Gastroesophageal sphincter (tissue), 2 donors: ENCODE measurements around the gene ILK.

Source experiments
- EP300 ChIP-seq: sonication (generic); formaldehyde crosslinking; IDR thresholded peaks from one replicate; pipeline ENCODE4 v1.6.1; 2017; ENCODE audit warnings: antibody characterized with exemption, mild to moderate bottlenecking
- POLR2A ChIP-seq, 2 donors: fragments of 450-650 bp; IDR thresholded peaks; one replicate each; pipeline ENCODE4 v1.6.1; 2017; ENCODE audit warnings: antibody characterized with exemption in 2 of 2, mild to moderate bottlenecking in 2 of 2, moderate library complexity in 1 of 2

GRCh38 chr11:6640985-6641701, 37.6 kb downstream of the ILK start:
- TF ChIP-seq POLR2A (IDR thresholded peaks at IDR 0.05): no peak
- TF ChIP-seq EP300: no peak
